Measurements from ENCODE around the gene NELFA. TPM values are rescaled to one million over a fixed set of nuclear protein-coding genes. Genes with fewer than 3 reads are reported as not detected.
A peak's percentile ranks its signal among the peaks of the same experiment; 100 is the strongest.

Gene NELFA
- total RNA-seq, 6 donors from 2014 or later, result 16.7 to 43.0 (median 27.3) TPM

DNA sequence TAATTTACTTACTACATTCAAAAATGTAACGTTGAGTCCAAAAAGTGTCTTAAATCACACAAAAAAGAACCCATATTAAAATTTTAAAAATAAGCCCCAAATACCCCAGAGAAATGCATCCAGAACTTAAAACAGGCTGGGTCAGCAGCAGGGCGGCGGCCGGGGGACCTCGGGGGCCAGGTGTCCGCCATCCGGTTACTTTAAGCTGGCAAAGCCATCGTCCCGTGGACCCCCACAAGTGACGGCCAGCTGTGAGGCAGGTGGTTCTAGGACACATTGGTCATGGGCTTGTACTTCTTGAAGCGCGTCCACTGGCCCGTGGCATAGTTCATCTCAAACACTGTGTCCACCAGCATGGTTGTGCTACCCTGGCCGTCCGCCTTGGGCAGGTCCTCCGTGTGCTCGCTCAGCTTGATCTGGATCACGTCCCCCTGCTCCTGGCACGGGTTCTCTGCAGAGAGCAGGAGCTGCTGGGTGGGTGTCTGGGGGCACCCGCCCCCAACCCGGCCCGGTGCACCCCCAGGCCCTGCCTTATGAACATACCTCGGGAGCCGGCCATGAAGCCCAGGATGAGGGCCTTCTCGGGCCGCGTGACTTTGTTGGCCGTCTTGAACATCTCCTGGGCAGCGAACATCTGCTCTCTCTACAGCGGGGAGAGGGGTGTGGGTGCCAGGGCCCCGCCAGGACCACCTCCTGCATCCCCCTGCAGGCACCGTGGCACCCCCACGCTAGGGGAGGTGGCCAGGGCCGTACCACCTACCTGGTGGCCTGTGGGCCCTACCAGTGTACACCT is 25.5 kb downstream of the NELFA start:
- ATAC-seq (ENCODE audit: low FRiP score in 2 of 2) (no peak), DNase-seq (peak; percentile 21 to 80)
- Histone ChIP-seq H3K27me3 (no peaks in the 10 kb centered on the region), H3K36me3 (peaks cover 35 to 100% (median 87%) of the 10 kb centered on the region in 4 donors), H3K9me3 (no peaks in the 10 kb centered on the region), H3K4me3 (no peak overlapping the region), H3K4me1 (no peaks in the 10 kb centered on the region), H3K27ac (no peak overlapping the region)
- WGBS, 2 donors, result 91 to 95% methylated on average over 13 to 30 of the region's 34 CpGs
- TF ChIP-seq POLR2AphosphoS5 (IDR thresholded peaks at IDR 0.05) (no peak), EP300 (IDR thresholded peaks at IDR 0.05) (no peak), POLR2A (IDR thresholded peaks at IDR 0.05) (no peak)
- TF ChIP-seq, protein P1, sequence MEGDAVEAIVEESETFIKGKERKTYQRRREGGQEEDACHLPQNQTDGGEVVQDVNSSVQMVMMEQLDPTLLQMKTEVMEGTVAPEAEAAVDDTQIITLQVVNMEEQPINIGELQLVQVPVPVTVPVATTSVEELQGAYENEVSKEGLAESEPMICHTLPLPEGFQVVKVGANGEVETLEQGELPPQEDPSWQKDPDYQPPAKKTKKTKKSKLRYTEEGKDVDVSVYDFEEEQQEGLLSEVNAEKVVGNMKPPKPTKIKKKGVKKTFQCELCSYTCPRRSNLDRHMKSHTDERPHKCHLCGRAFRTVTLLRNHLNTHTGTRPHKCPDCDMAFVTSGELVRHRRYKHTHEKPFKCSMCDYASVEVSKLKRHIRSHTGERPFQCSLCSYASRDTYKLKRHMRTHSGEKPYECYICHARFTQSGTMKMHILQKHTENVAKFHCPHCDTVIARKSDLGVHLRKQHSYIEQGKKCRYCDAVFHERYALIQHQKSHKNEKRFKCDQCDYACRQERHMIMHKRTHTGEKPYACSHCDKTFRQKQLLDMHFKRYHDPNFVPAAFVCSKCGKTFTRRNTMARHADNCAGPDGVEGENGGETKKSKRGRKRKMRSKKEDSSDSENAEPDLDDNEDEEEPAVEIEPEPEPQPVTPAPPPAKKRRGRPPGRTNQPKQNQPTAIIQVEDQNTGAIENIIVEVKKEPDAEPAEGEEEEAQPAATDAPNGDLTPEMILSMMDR (IDR thresholded peaks at IDR 0.05), result no peak

DNA sequence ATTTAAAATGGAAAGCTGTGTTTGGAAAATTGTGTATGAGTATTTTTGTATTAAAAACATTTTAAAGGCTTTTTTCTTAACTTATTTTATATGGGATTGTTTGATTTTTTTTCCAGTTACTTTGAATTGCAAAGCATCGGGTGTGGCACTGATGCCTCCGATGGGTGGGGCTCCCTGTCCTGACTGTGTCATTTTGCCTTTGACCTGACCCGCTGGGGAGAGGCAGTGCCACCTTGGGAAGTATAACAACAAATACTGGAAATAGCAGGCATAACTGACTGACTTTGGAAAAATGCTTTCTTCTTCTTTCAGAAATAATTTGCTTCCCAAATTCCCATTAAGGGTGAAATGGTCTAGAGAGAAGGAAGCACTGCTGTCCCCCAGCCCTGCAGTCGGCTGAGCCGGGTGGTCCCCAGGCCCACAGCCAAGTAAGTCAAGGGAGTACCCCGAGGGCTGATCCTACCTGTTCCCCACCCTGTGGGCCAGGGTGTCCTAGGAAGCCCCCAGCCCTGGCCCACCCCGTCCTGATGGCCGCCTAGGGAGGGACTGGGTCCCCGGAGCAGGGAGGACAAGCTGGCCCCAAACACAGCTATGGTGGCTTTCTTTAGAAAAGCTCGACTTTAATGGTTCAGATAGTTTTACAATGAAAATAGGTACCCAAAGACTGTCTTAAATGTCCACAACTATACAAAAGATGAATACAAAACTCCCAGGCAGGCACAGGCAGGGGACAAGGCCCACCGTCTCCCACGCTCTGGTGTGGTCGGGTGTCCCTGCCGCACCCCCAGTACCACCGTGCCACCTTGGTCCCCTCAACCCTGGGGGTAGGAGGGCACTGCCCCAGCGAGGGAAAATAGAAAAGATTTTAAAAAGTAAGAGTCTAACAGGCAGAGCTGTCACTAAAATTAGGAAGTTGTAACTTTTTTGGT is 26.4 kb downstream of the NELFA start:
- Histone ChIP-seq H3K27me3 (no peaks in the 10 kb centered on the region), H3K36me3 (peaks cover 35 to 100% (median 84%) of the 10 kb centered on the region in 4 donors), H3K4me3 (no peak overlapping the region), H3K27ac (no peak overlapping the region), H3K9me3 (no peaks in the 10 kb centered on the region), H3K4me1 (no peaks in the 10 kb centered on the region)
- 90 to 91% methylated on average over 11 to 16 of the region's 16 CpGs for WGBS, 2 donors
- DNase-seq (peak in 1 of 2 donors; percentile 60), ATAC-seq (ENCODE audit: low FRiP score in 2 of 2) (no peak)
- TF ChIP-seq POLR2AphosphoS5 (IDR thresholded peaks at IDR 0.05) (no peak), EP300 (IDR thresholded peaks at IDR 0.05) (no peak), POLR2A (IDR thresholded peaks at IDR 0.05) (no peak)
- TF ChIP-seq, protein P1 (IDR thresholded peaks at IDR 0.05), result no peak

DNA sequence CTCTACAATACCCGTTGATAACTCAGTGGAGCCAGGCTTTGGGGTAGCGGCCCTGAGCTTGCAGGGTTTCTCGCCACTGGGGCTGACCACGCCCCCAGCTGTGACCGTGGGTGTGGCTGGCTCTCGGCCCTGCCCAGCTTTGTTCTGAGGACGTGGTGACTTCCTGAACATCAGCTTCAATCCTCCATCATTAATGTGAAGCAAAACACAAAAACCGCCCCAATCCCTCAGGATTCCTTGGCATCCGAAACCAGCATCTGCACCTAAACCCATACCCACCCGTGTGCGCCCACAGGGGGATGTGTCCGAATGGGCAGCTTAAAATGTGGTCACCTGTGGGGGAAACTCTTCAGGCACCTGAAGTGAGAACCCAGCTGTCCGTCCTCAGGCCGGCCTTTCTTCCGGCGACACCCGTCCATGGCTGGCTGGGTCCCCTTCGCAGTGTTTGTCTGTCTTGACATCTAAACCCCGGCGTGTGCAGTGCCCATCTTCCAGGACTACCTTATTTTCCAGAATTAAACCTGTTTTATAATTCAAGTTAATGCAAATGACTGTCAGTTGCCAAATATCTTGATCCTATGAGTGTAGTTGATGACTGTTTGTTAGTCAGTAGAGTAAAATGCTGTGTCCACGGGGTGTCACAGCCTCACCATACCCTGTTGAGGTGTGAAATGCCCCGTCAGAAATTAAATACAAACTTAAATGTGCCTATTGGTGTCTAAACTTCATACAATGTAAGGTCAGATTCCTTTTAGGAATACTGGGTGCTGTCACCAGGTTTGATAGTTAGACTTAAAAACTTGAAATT is 27.3 kb downstream of the NELFA start:
- ATAC-seq (ENCODE audit: low FRiP score in 2 of 2), result no peak
- peak; percentile 22 to 70 for DNase-seq
- H3K36me3 ChIP-seq, result peaks cover 29 to 100% (median 84%) of the 10 kb centered on the region in 4 donors
- no peaks in the 10 kb centered on the region for H3K9me3 ChIP-seq
- no peaks in the 10 kb centered on the region for H3K27me3 ChIP-seq
- no peak overlapping the region for H3K27ac ChIP-seq
- no peak overlapping the region for H3K4me3 ChIP-seq
- WGBS, 2 donors, result 84 to 86% methylated on average over 22 of the region's 22 CpGs
- no peak for TF ChIP-seq POLR2AphosphoS5 (IDR thresholded peaks at IDR 0.05)
- no peak for TF ChIP-seq POLR2A (IDR thresholded peaks at IDR 0.05)
- TF ChIP-seq EP300 (IDR thresholded peaks at IDR 0.05), result no peak
- TF ChIP-seq, protein P1 (IDR thresholded peaks at IDR 0.05), result no peak
- no peaks in the 10 kb centered on the region for H3K4me1 ChIP-seq

DNA sequence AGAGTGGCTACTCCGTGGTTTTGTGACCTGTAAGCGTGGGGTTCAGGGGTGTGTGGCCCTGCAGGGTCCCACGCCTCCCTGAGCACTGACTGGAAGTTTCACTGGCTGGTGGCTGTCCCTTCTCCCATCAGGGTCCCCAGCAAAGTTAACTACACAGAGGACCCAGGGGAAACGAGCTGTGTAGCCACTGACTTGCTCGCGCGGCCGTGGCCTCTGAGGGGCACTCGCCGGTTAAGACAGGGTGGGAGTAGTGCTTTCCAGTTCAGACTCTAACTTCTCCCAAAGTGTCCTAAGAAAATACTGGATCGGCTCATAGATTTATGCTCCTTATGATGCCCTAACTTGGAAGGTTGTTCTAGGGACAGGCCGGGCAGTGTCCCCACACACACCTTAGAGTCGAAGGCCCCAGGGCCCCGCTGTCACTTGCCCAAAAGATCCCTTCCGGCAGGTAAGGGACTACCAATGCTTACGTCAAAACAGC is 28.2 kb downstream of the NELFA start:
- DNase-seq (peak in 1 of 2 donors; percentile 41), ATAC-seq (ENCODE audit: low FRiP score in 2 of 2) (no peak)
- Histone ChIP-seq H3K4me3 (no peak overlapping the region), H3K27me3 (no peaks in the 10 kb centered on the region), H3K36me3 (peaks cover 23 to 100% (median 83%) of the 10 kb centered on the region in 4 donors), H3K9me3 (no peaks in the 10 kb centered on the region), H3K27ac (no peak overlapping the region), H3K4me1 (peaks cover 0 to 4% (median 0%) of the 10 kb centered on the region in 4 donors)
- WGBS, 2 donors, result 98% methylated on average over 13 to 16 of the region's 16 CpGs
- TF ChIP-seq, protein P1 (IDR thresholded peaks at IDR 0.05), result no peak
- TF ChIP-seq POLR2AphosphoS5 (IDR thresholded peaks at IDR 0.05) (no peak), POLR2A (IDR thresholded peaks at IDR 0.05) (no peak), EP300 (IDR thresholded peaks at IDR 0.05) (no peak)
